GM23338 (cell line): Measurements from ENCODE around the gene CDKAL1. TPM values are rescaled to one million over a fixed set of nuclear protein-coding genes. Genes with fewer than 3 reads are reported as not detected.

Experiments used
- ATAC-seq: fragments of 200-7000 bp; cut with Tn5 transposase; 3 replicates; pipeline ENCODE4 v1.9.1; 2020
- DNase-seq: peaks from one replicate; pipeline ENCODE4 v3.0.0-alpha.2; 2015; ENCODE audit warnings: low spot score
- H2AFZ ChIP-seq: fragments of 200-600 bp; sonication (generic); 2 replicates; pipeline ENCODE4 v1.8.0; 2016; ENCODE audit warnings: antibody characterized with exemption, mild to moderate bottlenecking, moderate library complexity
- H3F3A ChIP-seq: fragments of 200-600 bp; sonication (generic); replicated peaks from 2 replicates; pipeline ENCODE4 v1.8.0; 2017; ENCODE audit warnings: antibody characterized with exemption, mixed run types, low read depth
- H3K27ac ChIP-seq: fragments of 200-600 bp; sonication (generic); 2 replicates; pipeline ENCODE4 v1.6.1; 2016; ENCODE audit warnings: low read depth
- H3K27me3 ChIP-seq: fragments of 200-600 bp; sonication (generic); 2 replicates; pipeline ENCODE4 v1.8.0; 2016; ENCODE audit warnings: mild to moderate bottlenecking, mixed run types, moderate library complexity; ENCODE audit not compliant: insufficient read depth
- H3K36me3 ChIP-seq: fragments of 200-600 bp; sonication (generic); 2 replicates; pipeline ENCODE4 v1.8.0; 2016; ENCODE audit warnings: mild to moderate bottlenecking; ENCODE audit not compliant: insufficient read depth
- H3K4me1 ChIP-seq: fragments of 200-600 bp; sonication (generic); 2 replicates; pipeline ENCODE4 v1.8.0; 2016; ENCODE audit warnings: mild to moderate bottlenecking, moderate library complexity; ENCODE audit not compliant: insufficient read depth
- H3K4me2 ChIP-seq: fragments of 200-600 bp; sonication (generic); 2 replicates; pipeline ENCODE4 v1.7.1; 2017; ENCODE audit warnings: mixed run types
- H3K4me3 ChIP-seq: fragments of 200-600 bp; sonication (generic); 2 replicates; pipeline ENCODE4 v1.6.1; 2016; ENCODE audit warnings: mixed run types
- H3K79me2 ChIP-seq: fragments of 200-600 bp; sonication (generic); replicated peaks from 2 replicates; pipeline ENCODE4 v1.8.0; 2017; ENCODE audit warnings: mild to moderate bottlenecking; ENCODE audit not compliant: insufficient read depth
- H3K9me2 ChIP-seq: fragments of 200-600 bp; sonication (generic); 2 replicates; pipeline ENCODE4 v1.8.0; 2017; ENCODE audit not compliant: insufficient read depth
- H4K20me1 ChIP-seq: fragments of 200-600 bp; sonication (generic); replicated peaks from 2 replicates; pipeline ENCODE4 v1.8.0; 2017; ENCODE audit warnings: mild to moderate bottlenecking; ENCODE audit not compliant: insufficient read depth
- H3K27ac Mint-ChIP-seq: 2 replicates; pipeline ENCODE4 v1.8.0; 2020; ENCODE audit warnings: inconsistent platforms, mild to moderate bottlenecking, moderate library complexity, mixed read lengths
- H3K27me3 Mint-ChIP-seq: 3 replicates; pipeline ENCODE4 v1.8.0; 2022; ENCODE audit warnings: low read depth, mild to moderate bottlenecking, moderate library complexity, mixed read lengths, inconsistent platforms; ENCODE audit not compliant: insufficient read depth, poor library complexity
- H3K36me3 Mint-ChIP-seq: 3 replicates; pipeline ENCODE4 v1.8.0; 2021; ENCODE audit warnings: low read depth, mild to moderate bottlenecking, inconsistent platforms, moderate library complexity, mixed read lengths
- H3K4me1 Mint-ChIP-seq: 3 replicates; pipeline ENCODE4 v1.8.0; 2020; ENCODE audit warnings: mild to moderate bottlenecking, inconsistent platforms, mixed read lengths
- H3K4me3 Mint-ChIP-seq: 3 replicates; pipeline ENCODE4 v1.8.0; 2021; ENCODE audit warnings: moderate library complexity, mild to moderate bottlenecking, inconsistent platforms, mixed read lengths
- H3K9me3 Mint-ChIP-seq: 3 replicates; pipeline ENCODE4 v1.8.0; 2020; ENCODE audit warnings: moderate library complexity, mild to moderate bottlenecking, inconsistent platforms, mixed read lengths
- CREB1 ChIP-seq: fragments of 250-450 bp; sonication (Bioruptor Pico); IDR thresholded peaks from 2 replicates; pipeline ENCODE4 v1.5.0; 2020; ENCODE audit warnings: low read depth, mild to moderate bottlenecking, moderate library complexity
- CTCF ChIP-seq, 2 experiments: fragments of 200-600 bp in 1 of 2; sonication (generic) in 1 of 2; conservative IDR thresholded peaks; 2 replicates each; pipeline versions ENCODE4 v1.5.1 to v1.6.1; 2016 to 2017; ENCODE audit warnings: antibody characterized with exemption in 2 of 2, low read depth in 2 of 2, mild to moderate bottlenecking in 2 of 2, moderate library complexity in 1 of 2
- ETS1 ChIP-seq: IDR thresholded peaks from 2 replicates; pipeline ENCODE4 v1.6.1; 2016; ENCODE audit warnings: antibody characterized with exemption
- EZH2 ChIP-seq: fragments of 200-600 bp; sonication (generic); IDR thresholded peaks from one replicate; pipeline ENCODE4 v1.8.0; 2017; ENCODE audit warnings: antibody characterized with exemption, mild to moderate bottlenecking, low read depth; ENCODE audit not compliant: unreplicated experiment
- EZH2phosphoT487 ChIP-seq: fragments of 200-600 bp; sonication (generic); IDR thresholded peaks from one replicate; pipeline ENCODE4 v1.8.1; 2018; ENCODE audit warnings: antibody characterized with exemption; ENCODE audit not compliant: unreplicated experiment
- JUNB ChIP-seq: IDR thresholded peaks from one replicate; pipeline ENCODE4 v1.6.1; 2016; ENCODE audit warnings: antibody characterized with exemption; ENCODE audit not compliant: unreplicated experiment
- NANOG ChIP-seq: IDR thresholded peaks from 2 replicates; pipeline ENCODE4 v1.6.1; 2016; ENCODE audit warnings: antibody characterized with exemption, borderline replicate concordance
- POLR2AphosphoS5 ChIP-seq: IDR thresholded peaks from 2 replicates; pipeline ENCODE4 v1.6.1; 2016; ENCODE audit warnings: antibody characterized with exemption, low read depth
- REST ChIP-seq: IDR thresholded peaks from one replicate; pipeline ENCODE4 v1.6.1; 2018; ENCODE audit warnings: antibody characterized with exemption; ENCODE audit not compliant: unreplicated experiment
- STAT1 ChIP-seq: IDR thresholded peaks from one replicate; pipeline ENCODE4 v1.6.1; 2016; ENCODE audit warnings: antibody characterized with exemption; ENCODE audit not compliant: unreplicated experiment
- ZNF114 ChIP-seq: fragments of 250-450 bp; sonication (Bioruptor Pico); IDR thresholded peaks from 2 replicates; pipeline ENCODE4 v1.5.0; 2020; ENCODE audit warnings: mild to moderate bottlenecking, moderate library complexity
- ZNF331 ChIP-seq: fragments of 250-450 bp; sonication (Bioruptor Pico); IDR thresholded peaks from 2 replicates; pipeline ENCODE4 v1.5.0; 2020; ENCODE audit warnings: low read depth, mild to moderate bottlenecking, moderate library complexity
- polyA plus RNA-seq: library from polyadenylated mRNA; unstranded; fragments of >200 nt; fragmentation: Nextera tagmentation; extraction: Ambion mirVana; gene quantifications from 2 replicates; pipeline ENCODE4 v1.2.1, GENCODE V29; 2016
- total RNA-seq: library from RNA; depleted of rRNA; stranded (reverse); fragments of >200 nt; shearing (Covaris generic); gene quantifications from 2 replicates; pipeline ENCODE4 v1.2.3, GENCODE V29; 2014

The CDKAL1 gene
- total and polyA plus RNA-seq, 2 experiments from 2014 or later: 17.8 to 35.0 TPM

GRCh38 chr6:21103626-21104224, 569.5 kb downstream of the CDKAL1 start (continued):
- TF ChIP-seq REST (no peak), STAT1 (no peak), NANOG (no peak), EZH2 (no peak), ETS1 (no peak), EZH2phosphoT487 (no peak), CTCF (conservative IDR thresholded peaks at IDR 0.05; ENCODE audit: low read depth in 2 of 2) (no peak), POLR2AphosphoS5 (no peak)

- H4K20me1 ChIP-seq: no peaks in the 10 kb centered on the region
- no peaks in the 10 kb centered on the region for H3K27me3 Mint-ChIP-seq
- H3K4me1 ChIP-seq: peaks cover 20% of the 10 kb centered on the region; the same call in 1 of the 2 replicates
- no peak overlapping the region for H3K27ac ChIP-seq
- no peaks in the 10 kb centered on the region for H3K36me3 ChIP-seq
- H3K4me1 Mint-ChIP-seq: peaks cover 30% of the 10 kb centered on the region
- H3K9me2 ChIP-seq: no peaks in the 10 kb centered on the region
- H3F3A ChIP-seq: no peaks in the 10 kb centered on the region
- no peaks in the 10 kb centered on the region for H3K36me3 Mint-ChIP-seq
- H3K79me2 ChIP-seq: no peaks in the 10 kb centered on the region
- no peaks in the 10 kb centered on the region for H3K9me3 Mint-ChIP-seq
- H2AFZ ChIP-seq: no peak overlapping the region
- no peak overlapping the region for H3K4me3 Mint-ChIP-seq
- DNase-seq (no peak), ATAC-seq (no peak)
- no peak overlapping the region for H3K4me3 ChIP-seq
- no peak overlapping the region for H3K4me2 ChIP-seq
- H3K27me3 ChIP-seq: no peaks in the 10 kb centered on the region
- no peak overlapping the region; the same call in 1 of the 2 replicates for H3K27ac Mint-ChIP-seq
- TF ChIP-seq NANOG (no peak), STAT1 (no peak), REST (no peak), POLR2AphosphoS5 (no peak), EZH2phosphoT487 (no peak), EZH2 (no peak), CREB1 (CRISPR knock-in tag) (no peak), ETS1 (no peak), CTCF (conservative IDR thresholded peaks at IDR 0.05; ENCODE audit: low read depth in 2 of 2) (no peak), JUNB (no peak), ZNF331 (CRISPR knock-in tag) (no peak), ZNF114 (CRISPR knock-in tag) (no peak)
Observed at GRCh38 chr6:21104288-21104687, 570.0 kb downstream of the CDKAL1 start.
